Measurements from ENCODE around the gene TEX35. TPM values are rescaled to one million over a fixed set of nuclear protein-coding genes. Genes with fewer than 3 reads are reported as not detected.
"Not testable (repeated sequence)": the region's sequence is repeated elsewhere in the genome, so short reads cannot be mapped to it uniquely, and the experiment has no call there.

The TEX35 gene
- total RNA-seq, 1 experiment from 2014 or later = not detected

- H3K79me2 ChIP-seq (ENCODE audit: insufficient read depth, low read length); intact Hi-C loops (cut with micrococcal nuclease); H3K4me1 ChIP-seq (ENCODE audit: control insufficient read depth in 1 of 2, insufficient read depth in 2 of 2, low read length in 2 of 2); H3K36me3 ChIP-seq (ENCODE audit: control insufficient read depth in 1 of 2, insufficient read depth in 2 of 2, low read length in 2 of 2); H3K9me2 ChIP-seq (ENCODE audit: insufficient read depth); DNase-seq (ENCODE audit: low read depth, low spot score); H4K20me1 ChIP-seq (ENCODE audit: insufficient read depth); H3K27ac ChIP-seq (ENCODE audit: low read depth, low read length); ATAC-seq; H3K4me3 ChIP-seq (replicated peaks in 1 of 2; ENCODE audit: low read depth in 1 of 2, low read length in 2 of 2); RAD21 ChIA-PET (ENCODE audit: low non-redundant PET in 1 of 2, low total read pairs in 2 of 2, uncharacterized antibody in 2 of 2, unreplicated experiment in 2 of 2); H2AFZ ChIP-seq (ENCODE audit: low read depth, low read length, poor library complexity, severe bottlenecking); H3K4me2 ChIP-seq (ENCODE audit: low read length); H3K9me3 ChIP-seq (ENCODE audit: control insufficient read depth in 1 of 2, insufficient read depth in 1 of 2, low read depth in 1 of 2, low read length in 2 of 2); H3K9ac ChIP-seq (ENCODE audit: low read length); H3K27me3 ChIP-seq (ENCODE audit: insufficient read depth, low read length); BruUV-seq (replicated peaks); CTCF ChIA-PET: not testable (repeated sequence)
- POLR2A ChIA-PET = interaction anchor here (1.2 kb wide), 1 partner anchor 16 kb away, joined by 3 read pairs; no protein-coding TSS in a partner anchor
Measured at GRCh38 chr1:178558816-178559215, 45.9 kb downstream of the TEX35 start.

DNA sequence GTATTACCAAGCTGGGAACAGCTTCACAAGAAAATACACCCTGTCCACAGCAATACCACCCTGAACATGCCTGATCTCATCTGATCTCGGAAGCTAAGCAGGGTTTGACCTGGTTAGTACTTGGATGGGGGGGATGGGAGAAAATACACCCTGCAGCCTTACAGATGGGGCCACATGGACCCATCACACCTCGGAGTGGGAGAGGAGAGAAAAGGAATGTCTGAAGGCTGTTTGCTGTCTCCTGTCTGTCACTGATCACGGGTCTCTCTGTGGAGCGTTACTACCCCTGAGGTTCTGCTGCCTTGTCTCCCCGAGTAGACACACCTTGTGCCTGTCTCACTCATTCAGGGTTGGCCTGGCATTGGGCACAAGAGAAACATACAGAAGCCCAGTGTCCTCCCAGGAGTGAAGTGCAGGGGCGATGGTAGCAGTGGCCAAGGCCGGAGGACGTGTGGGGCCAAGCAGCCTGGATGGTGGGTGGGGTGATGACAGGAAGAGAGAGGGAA, 48.0 kb downstream of the TEX35 start:
- intact Hi-C loops (cut with micrococcal nuclease) = no loop called here
- ChIA-PET RAD21 (ENCODE audit: low non-redundant PET in 1 of 2, low total read pairs in 2 of 2, uncharacterized antibody in 2 of 2, unreplicated experiment in 2 of 2) (no interaction called here), CTCF (no interaction called here), POLR2A (no interaction called here)
- no peaks in the 10 kb centered on the region for H3K79me2 ChIP-seq (ENCODE audit: insufficient read depth, low read length)
- no peaks in the 10 kb centered on the region for H3K9me3 ChIP-seq (ENCODE audit: control insufficient read depth in 1 of 2, insufficient read depth in 1 of 2, low read depth in 1 of 2, low read length in 2 of 2)
- DNase-seq (ENCODE audit: low read depth, low spot score) = no peak
- H3K4me2 ChIP-seq (ENCODE audit: low read length) = no peak overlapping the region
- H3K27ac ChIP-seq (ENCODE audit: low read depth, low read length) = no peak overlapping the region
- no peaks in the 10 kb centered on the region for H3K9me2 ChIP-seq (ENCODE audit: insufficient read depth)
- no TSS peak for BruUV-seq (replicated peaks)
- H2AFZ ChIP-seq (ENCODE audit: low read depth, low read length, poor library complexity, severe bottlenecking) = no peak overlapping the region
- H3K4me1 ChIP-seq (ENCODE audit: control insufficient read depth in 1 of 2, insufficient read depth in 2 of 2, low read length in 2 of 2) = no peaks in the 10 kb centered on the region
- H3K9ac ChIP-seq (ENCODE audit: low read length) = no peak overlapping the region
- no peaks in the 10 kb centered on the region for H4K20me1 ChIP-seq (ENCODE audit: insufficient read depth)
- H3K4me3 ChIP-seq (replicated peaks in 1 of 2; ENCODE audit: low read depth in 1 of 2, low read length in 2 of 2) = no peak overlapping the region
- H3K27me3 ChIP-seq (ENCODE audit: insufficient read depth, low read length) = no peaks in the 10 kb centered on the region
- H3K36me3 ChIP-seq (ENCODE audit: control insufficient read depth in 1 of 2, insufficient read depth in 2 of 2, low read length in 2 of 2) = no peaks in the 10 kb centered on the region
- no peak for ATAC-seq
- TF ChIP-seq ZFX (IDR thresholded peaks at IDR 0.05) = no peak
- no peak for TF ChIP-seq MAX (IDR thresholded peaks at IDR 0.05)
- no peak for TF ChIP-seq ZNF274 (IDR thresholded peaks at IDR 0.05; ENCODE audit: low read depth, low read length)
- TF ChIP-seq CEBPB (IDR thresholded peaks at IDR 0.05; ENCODE audit: low read depth) = no peak
- no peak for TF ChIP-seq CBX3 (IDR thresholded peaks at IDR 0.05; ENCODE audit: low read depth)
- TF ChIP-seq POLR2A (IDR thresholded peaks at IDR 0.05; ENCODE audit: borderline replicate concordance, extremely low read depth, insufficient read depth, insufficient read length) = no peak
- no peak for TF ChIP-seq CTCF (IDR thresholded peaks at IDR 0.05 in 2 of 3, conservative IDR thresholded peaks at IDR 0.05 in 1 of 3; ENCODE audit: borderline replicate concordance in 1 of 3, insufficient read depth in 1 of 3, low read depth in 2 of 3, low read length in 2 of 3)
- no peak for TF ChIP-seq ZBTB33 (IDR thresholded peaks at IDR 0.05; ENCODE audit: extremely low read depth, insufficient replicate concordance, low read length)
- no peak for TF ChIP-seq YY1 (IDR thresholded peaks at IDR 0.05; ENCODE audit: extremely low read depth, insufficient replicate concordance, low read depth, low read length)
- TF ChIP-seq EZH2phosphoT487 (IDR thresholded peaks at IDR 0.05; ENCODE audit: borderline replicate concordance) = no peak
- no peak for TF ChIP-seq FOSL1 (IDR thresholded peaks at IDR 0.05; ENCODE audit: low read depth)
- TF ChIP-seq, protein P1, sequence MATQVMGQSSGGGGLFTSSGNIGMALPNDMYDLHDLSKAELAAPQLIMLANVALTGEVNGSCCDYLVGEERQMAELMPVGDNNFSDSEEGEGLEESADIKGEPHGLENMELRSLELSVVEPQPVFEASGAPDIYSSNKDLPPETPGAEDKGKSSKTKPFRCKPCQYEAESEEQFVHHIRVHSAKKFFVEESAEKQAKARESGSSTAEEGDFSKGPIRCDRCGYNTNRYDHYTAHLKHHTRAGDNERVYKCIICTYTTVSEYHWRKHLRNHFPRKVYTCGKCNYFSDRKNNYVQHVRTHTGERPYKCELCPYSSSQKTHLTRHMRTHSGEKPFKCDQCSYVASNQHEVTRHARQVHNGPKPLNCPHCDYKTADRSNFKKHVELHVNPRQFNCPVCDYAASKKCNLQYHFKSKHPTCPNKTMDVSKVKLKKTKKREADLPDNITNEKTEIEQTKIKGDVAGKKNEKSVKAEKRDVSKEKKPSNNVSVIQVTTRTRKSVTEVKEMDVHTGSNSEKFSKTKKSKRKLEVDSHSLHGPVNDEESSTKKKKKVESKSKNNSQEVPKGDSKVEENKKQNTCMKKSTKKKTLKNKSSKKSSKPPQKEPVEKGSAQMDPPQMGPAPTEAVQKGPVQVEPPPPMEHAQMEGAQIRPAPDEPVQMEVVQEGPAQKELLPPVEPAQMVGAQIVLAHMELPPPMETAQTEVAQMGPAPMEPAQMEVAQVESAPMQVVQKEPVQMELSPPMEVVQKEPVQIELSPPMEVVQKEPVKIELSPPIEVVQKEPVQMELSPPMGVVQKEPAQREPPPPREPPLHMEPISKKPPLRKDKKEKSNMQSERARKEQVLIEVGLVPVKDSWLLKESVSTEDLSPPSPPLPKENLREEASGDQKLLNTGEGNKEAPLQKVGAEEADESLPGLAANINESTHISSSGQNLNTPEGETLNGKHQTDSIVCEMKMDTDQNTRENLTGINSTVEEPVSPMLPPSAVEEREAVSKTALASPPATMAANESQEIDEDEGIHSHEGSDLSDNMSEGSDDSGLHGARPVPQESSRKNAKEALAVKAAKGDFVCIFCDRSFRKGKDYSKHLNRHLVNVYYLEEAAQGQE (IDR thresholded peaks at IDR 0.05; ENCODE audit: low read depth) = no peak
- TF ChIP-seq ELF1 (IDR thresholded peaks at IDR 0.05; ENCODE audit: borderline replicate concordance, low read depth) = no peak
